Measurements from ENCODE around the gene ALPK3. TPM values are rescaled to one million over a fixed set of nuclear protein-coding genes. Genes with fewer than 3 reads are reported as not detected.

The ALPK3 gene
- polyA plus RNA-seq, 1 donor = 9.4 TPM

GRCh38 chr15:84859651-84860050, 42.5 kb downstream of the ALPK3 start:
- Histone ChIP-seq H3K4me1 (ENCODE audit: control insufficient read depth, insufficient read depth, low read length) (no peaks in the 10 kb centered on the region), H3K27me3 (ENCODE audit: control insufficient read depth, insufficient read depth, low read length) (no peaks in the 10 kb centered on the region), H3K9me3 (ENCODE audit: control insufficient read depth, low read depth, low read length) (no peaks in the 10 kb centered on the region), H3K4me3 (ENCODE audit: low read length) (no peak overlapping the region), H3K36me3 (ENCODE audit: control insufficient read depth, insufficient read depth, low read length) (peaks cover 36% of the 10 kb centered on the region), H3K27ac (ENCODE audit: low read length) (no peak overlapping the region)
- no peak for DNase-seq
- no CpG with 5 or more reads among the region's 15 CpGs for WGBS (ENCODE audit: insufficient coverage, low lambda C conversion rate)

GRCh38 chr15:84861781-84862180, 44.6 kb downstream of the ALPK3 start:
- Histone ChIP-seq H3K4me3 (ENCODE audit: low read length) (no peak overlapping the region), H3K4me1 (ENCODE audit: control insufficient read depth, insufficient read depth, low read length) (no peaks in the 10 kb centered on the region), H3K27ac (ENCODE audit: low read length) (no peak overlapping the region), H3K36me3 (ENCODE audit: control insufficient read depth, insufficient read depth, low read length) (peaks cover 31% of the 10 kb centered on the region), H3K27me3 (ENCODE audit: control insufficient read depth, insufficient read depth, low read length) (no peaks in the 10 kb centered on the region), H3K9me3 (ENCODE audit: control insufficient read depth, low read depth, low read length) (no peaks in the 10 kb centered on the region)
- DNase-seq = no peak
- WGBS (ENCODE audit: insufficient coverage, low lambda C conversion rate) = 67% methylated on average over 1 of the region's 3 CpGs

DNA sequence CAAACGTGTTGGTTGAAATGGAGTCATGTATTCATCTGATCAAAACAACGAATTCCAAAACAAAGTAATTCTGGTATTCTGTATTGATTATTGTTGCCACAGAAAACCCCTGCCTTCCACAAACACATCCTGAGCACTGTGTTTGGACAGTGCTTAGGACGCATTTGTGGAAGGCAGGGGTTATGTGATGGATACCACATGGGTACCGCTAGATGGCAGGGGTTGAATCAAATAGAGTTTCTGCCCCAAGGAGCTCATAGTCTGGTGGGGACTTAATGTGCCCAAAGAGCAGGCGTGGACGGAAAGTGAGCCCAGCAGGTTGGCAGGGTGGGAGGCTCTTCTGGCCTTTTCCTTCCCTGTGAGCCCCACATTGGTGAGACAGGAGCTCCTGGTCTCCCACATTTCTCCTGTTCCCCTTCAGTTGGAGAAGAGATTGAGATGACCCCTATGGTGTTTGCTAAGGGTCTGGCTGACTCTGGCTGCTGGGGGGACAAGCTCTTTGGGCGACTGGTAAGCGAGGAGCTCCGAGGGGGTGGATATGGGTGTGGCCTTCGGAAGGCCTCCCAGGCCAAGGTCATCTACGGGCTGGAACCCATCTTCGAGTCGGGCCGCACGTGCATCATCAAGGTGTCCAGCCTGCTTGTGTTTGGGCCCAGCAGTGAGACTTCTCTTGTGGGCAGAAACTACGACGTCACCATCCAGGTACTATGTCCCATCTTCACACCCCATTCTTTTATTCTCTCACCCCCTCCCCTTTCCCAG, 45.2 kb downstream of the ALPK3 start:
- no CpG with 5 or more reads among the region's 17 CpGs for WGBS (ENCODE audit: insufficient coverage, low lambda C conversion rate)
- H3K36me3 ChIP-seq (ENCODE audit: control insufficient read depth, insufficient read depth, low read length) = peaks cover 25% of the 10 kb centered on the region

DNA sequence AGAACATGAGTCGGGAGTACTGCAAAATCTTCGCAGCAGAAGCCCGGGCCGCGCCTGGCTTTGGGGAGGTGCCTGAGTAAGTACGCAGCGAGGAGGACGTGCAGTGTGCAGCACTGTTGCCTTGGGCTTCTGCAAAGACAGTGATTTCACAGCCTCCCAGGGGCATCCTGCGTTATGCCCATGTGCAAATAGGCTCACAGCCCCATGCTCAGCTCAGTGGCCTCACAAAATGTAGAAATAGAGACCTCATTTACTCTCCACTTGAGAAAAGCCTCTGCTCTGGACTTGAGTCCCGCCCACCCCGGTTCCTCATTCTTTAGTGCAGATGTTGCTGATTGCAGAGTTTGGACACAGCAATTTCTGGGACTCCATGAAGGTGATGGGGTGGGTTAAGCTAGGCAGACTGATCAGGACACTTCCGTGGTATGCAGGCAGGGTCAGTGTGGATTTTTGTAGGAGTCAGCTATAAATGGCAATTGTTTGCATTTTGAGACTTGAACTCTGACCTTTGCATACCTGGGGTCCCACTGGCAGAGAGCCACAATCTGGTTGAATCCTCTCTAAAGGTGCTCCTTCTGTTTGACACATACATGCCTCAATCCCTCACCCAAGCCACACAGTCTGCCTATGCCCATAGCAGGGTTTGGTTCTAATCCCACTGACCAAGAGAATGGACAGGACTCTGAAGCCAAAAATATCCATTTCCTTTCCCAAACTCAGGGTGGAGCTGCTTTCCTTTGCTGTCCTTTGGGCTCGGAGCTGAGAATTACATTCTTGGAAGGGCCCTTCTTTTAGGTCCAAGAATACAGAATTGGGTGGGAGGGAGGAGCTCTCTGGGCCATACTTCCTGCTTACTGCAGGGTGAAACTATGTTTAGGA, 46.6 kb downstream of the ALPK3 start:
- H3K27ac ChIP-seq (ENCODE audit: low read length) = no peak overlapping the region
- WGBS (ENCODE audit: insufficient coverage, low lambda C conversion rate) = no CpG with 5 or more reads among the region's 13 CpGs
- no peak for DNase-seq

More for the DNA sequence above, 45.2 kb downstream of the ALPK3 start:
- no peaks in the 10 kb centered on the region for H3K9me3 ChIP-seq (ENCODE audit: control insufficient read depth, low read depth, low read length)
- DNase-seq = no peak
- no peak overlapping the region for H3K4me3 ChIP-seq (ENCODE audit: low read length)
- H3K27ac ChIP-seq (ENCODE audit: low read length) = no peak overlapping the region
- no peaks in the 10 kb centered on the region for H3K27me3 ChIP-seq (ENCODE audit: control insufficient read depth, insufficient read depth, low read length)
- H3K4me1 ChIP-seq (ENCODE audit: control insufficient read depth, insufficient read depth, low read length) = no peaks in the 10 kb centered on the region

GRCh38 chr15:84864444-84864795, 47.3 kb downstream of the ALPK3 start:
- Histone ChIP-seq H3K4me3 (ENCODE audit: low read length) (no peak overlapping the region), H3K4me1 (ENCODE audit: control insufficient read depth, insufficient read depth, low read length) (no peaks in the 10 kb centered on the region), H3K27me3 (ENCODE audit: control insufficient read depth, insufficient read depth, low read length) (no peaks in the 10 kb centered on the region), H3K36me3 (ENCODE audit: control insufficient read depth, insufficient read depth, low read length) (peaks cover 15% of the 10 kb centered on the region), H3K27ac (ENCODE audit: low read length) (no peak overlapping the region), H3K9me3 (ENCODE audit: control insufficient read depth, low read depth, low read length) (no peaks in the 10 kb centered on the region)
- WGBS (ENCODE audit: insufficient coverage, low lambda C conversion rate) = no CpG with 5 or more reads among the region's 7 CpGs
- DNase-seq = no peak

More for the DNA sequence above, 46.6 kb downstream of the ALPK3 start:
- peaks cover 15% of the 10 kb centered on the region for H3K36me3 ChIP-seq (ENCODE audit: control insufficient read depth, insufficient read depth, low read length)
- no peak overlapping the region for H3K4me3 ChIP-seq (ENCODE audit: low read length)
- no peaks in the 10 kb centered on the region for H3K4me1 ChIP-seq (ENCODE audit: control insufficient read depth, insufficient read depth, low read length)
- H3K27me3 ChIP-seq (ENCODE audit: control insufficient read depth, insufficient read depth, low read length) = no peaks in the 10 kb centered on the region
- H3K9me3 ChIP-seq (ENCODE audit: control insufficient read depth, low read depth, low read length) = no peaks in the 10 kb centered on the region

GRCh38 chr15:84865074-84865569, 48.0 kb downstream of the ALPK3 start:
- no peak overlapping the region for H3K27ac ChIP-seq (ENCODE audit: low read length)
- H3K4me3 ChIP-seq (ENCODE audit: low read length) = no peak overlapping the region
- no CpG with 5 or more reads among the region's 5 CpGs for WGBS (ENCODE audit: insufficient coverage, low lambda C conversion rate)
- no peaks in the 10 kb centered on the region for H3K27me3 ChIP-seq (ENCODE audit: control insufficient read depth, insufficient read depth, low read length)
- no peaks in the 10 kb centered on the region for H3K4me1 ChIP-seq (ENCODE audit: control insufficient read depth, insufficient read depth, low read length)
- no peak for DNase-seq
- H3K36me3 ChIP-seq (ENCODE audit: control insufficient read depth, insufficient read depth, low read length) = peaks cover 14% of the 10 kb centered on the region
- H3K9me3 ChIP-seq (ENCODE audit: control insufficient read depth, low read depth, low read length) = no peaks in the 10 kb centered on the region

DNA sequence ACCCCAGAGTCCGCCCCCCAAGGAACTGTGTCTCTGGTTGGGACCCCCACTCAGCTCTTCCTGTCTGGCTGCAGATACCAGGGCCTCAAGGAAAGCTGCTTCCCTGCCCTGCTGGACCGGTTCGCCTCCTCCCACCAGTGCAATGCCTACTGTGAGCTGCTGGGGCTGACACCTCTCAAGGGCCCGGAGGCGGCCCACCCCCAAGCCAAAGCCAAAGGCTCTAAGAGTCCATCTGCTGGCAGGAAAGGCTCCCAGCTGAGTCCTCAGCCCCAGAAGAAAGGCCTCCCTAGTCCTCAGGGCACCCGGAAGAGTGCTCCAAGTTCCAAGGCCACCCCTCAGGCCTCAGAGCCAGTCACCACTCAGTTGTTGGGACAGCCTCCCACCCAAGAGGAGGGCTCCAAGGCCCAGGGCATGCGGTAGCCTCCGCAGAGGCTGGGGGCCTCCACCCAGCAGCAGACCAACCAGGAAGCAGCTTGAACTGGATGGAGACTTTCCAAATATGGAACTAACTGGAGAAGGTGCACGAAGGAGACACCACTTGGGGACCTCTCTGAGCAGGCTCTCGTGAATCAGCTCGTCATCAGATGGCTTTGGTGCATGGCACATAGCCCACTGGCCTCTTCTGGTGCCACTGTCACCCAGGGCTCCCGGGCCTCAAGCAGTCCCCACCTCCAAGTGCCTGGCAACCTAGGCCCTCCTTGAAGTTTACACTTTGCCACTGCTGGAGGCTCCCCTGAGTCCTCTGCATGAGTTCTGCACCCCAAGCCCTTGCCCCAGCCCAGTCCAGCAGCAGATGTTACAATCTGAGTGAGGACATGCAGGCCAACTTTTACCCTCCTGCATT, 51.1 kb downstream of the ALPK3 start:
- Histone ChIP-seq H3K9me3 (ENCODE audit: control insufficient read depth, low read depth, low read length) (no peaks in the 10 kb centered on the region), H3K4me3 (ENCODE audit: low read length) (no peak overlapping the region)

DNA sequence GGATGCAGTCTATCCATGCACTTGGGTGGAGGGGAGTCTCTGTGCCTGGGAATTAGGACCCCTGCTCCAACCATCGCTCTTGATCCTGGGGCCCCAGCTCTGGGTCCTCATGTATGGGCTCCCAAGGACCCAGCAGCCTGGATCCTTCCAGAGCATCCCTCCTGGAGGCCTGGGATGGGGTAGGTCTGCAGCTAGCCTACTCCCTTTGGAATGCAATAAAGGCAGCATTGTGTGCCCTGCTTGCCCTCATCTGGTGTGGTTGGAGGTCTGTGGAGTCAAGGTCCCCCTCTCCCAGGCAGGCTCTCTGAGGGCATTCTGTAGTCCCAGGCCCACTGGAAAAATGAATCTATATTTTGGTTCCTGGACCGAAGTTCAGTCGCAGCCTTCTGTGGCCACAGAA, 52.4 kb downstream of the ALPK3 start:
- no CpG with 5 or more reads among the region's 3 CpGs for WGBS (ENCODE audit: insufficient coverage, low lambda C conversion rate)
- no peak for DNase-seq
- H3K27ac ChIP-seq (ENCODE audit: low read length) = no peak overlapping the region
- no peaks in the 10 kb centered on the region for H3K9me3 ChIP-seq (ENCODE audit: control insufficient read depth, low read depth, low read length)
- peaks cover 2% of the 10 kb centered on the region for H3K36me3 ChIP-seq (ENCODE audit: control insufficient read depth, insufficient read depth, low read length)
- H3K4me3 ChIP-seq (ENCODE audit: low read length) = no peak overlapping the region
- no peaks in the 10 kb centered on the region for H3K27me3 ChIP-seq (ENCODE audit: control insufficient read depth, insufficient read depth, low read length)
- no peaks in the 10 kb centered on the region for H3K4me1 ChIP-seq (ENCODE audit: control insufficient read depth, insufficient read depth, low read length)

More for the DNA sequence above, 51.1 kb downstream of the ALPK3 start:
- Histone ChIP-seq H3K27ac (ENCODE audit: low read length) (no peak overlapping the region), H3K4me1 (ENCODE audit: control insufficient read depth, insufficient read depth, low read length) (no peaks in the 10 kb centered on the region), H3K36me3 (ENCODE audit: control insufficient read depth, insufficient read depth, low read length) (peaks cover 6% of the 10 kb centered on the region), H3K27me3 (ENCODE audit: control insufficient read depth, insufficient read depth, low read length) (no peaks in the 10 kb centered on the region)
- DNase-seq = no peak
- no CpG with 5 or more reads among the region's 12 CpGs for WGBS (ENCODE audit: insufficient coverage, low lambda C conversion rate)

GRCh38 chr15:84871428-84871985, 54.4 kb downstream of the ALPK3 start:
- Histone ChIP-seq H3K36me3 (ENCODE audit: control insufficient read depth, insufficient read depth, low read length) (peaks cover 2% of the 10 kb centered on the region), H3K4me3 (ENCODE audit: low read length) (no peak overlapping the region), H3K27ac (ENCODE audit: low read length) (no peak overlapping the region), H3K27me3 (ENCODE audit: control insufficient read depth, insufficient read depth, low read length) (no peaks in the 10 kb centered on the region), H3K4me1 (ENCODE audit: control insufficient read depth, insufficient read depth, low read length) (no peaks in the 10 kb centered on the region), H3K9me3 (ENCODE audit: control insufficient read depth, low read depth, low read length) (no peaks in the 10 kb centered on the region)
- no peak for DNase-seq
- WGBS (ENCODE audit: insufficient coverage, low lambda C conversion rate) = no CpG with 5 or more reads among the region's 9 CpGs
